DND-41 (cell line): ENCODE results near the gene PDE3B.

Experiments
- ATAC-seq: fragments of 200-7000 bp; cut with Tn5 transposase; 3 replicates; pipeline ENCODE4 v1.9.1; 2021; ENCODE audit warnings: low read depth; ENCODE audit not compliant: insufficient read depth
- DNase-seq: peaks from one replicate; pipeline ENCODE4 v3.0.0-alpha.2; 2020
- H2AFZ ChIP-seq: 2 replicates; pipeline ENCODE4 v1.6.0; 2012; ENCODE audit warnings: low read depth, low read length
- H3K27ac ChIP-seq: 2 replicates; pipeline ENCODE4 v1.5.1; 2012; ENCODE audit warnings: low read length, inconsistent platforms
- H3K27me3 ChIP-seq: fragments of 200-600 bp; sonication (generic); 2 replicates; pipeline ENCODE4 v1.6.0; 2012; ENCODE audit warnings: low read length, mild to moderate bottlenecking, inconsistent platforms; ENCODE audit not compliant: insufficient read depth, poor library complexity
- H3K36me3 ChIP-seq: 2 replicates; pipeline ENCODE4 v1.5.1; 2012; ENCODE audit warnings: low read length, inconsistent platforms; ENCODE audit not compliant: insufficient read depth
- H3K4me1 ChIP-seq: 2 replicates; pipeline ENCODE4 v1.5.1; 2012; ENCODE audit warnings: mild to moderate bottlenecking, low read length; ENCODE audit not compliant: insufficient read depth
- H3K4me2 ChIP-seq: 2 replicates; pipeline ENCODE4 v1.6.0; 2012; ENCODE audit warnings: mild to moderate bottlenecking, moderate library complexity, low read length, inconsistent platforms; ENCODE audit not compliant: insufficient read depth
- H3K4me3 ChIP-seq, 2 experiments: fragments of 200-600 bp in 1 of 2; shearing (Covaris generic) in 1 of 2; 2 replicates each; pipeline ENCODE4 v1.5.1; 2012 to 2016; ENCODE audit warnings: inconsistent platforms in 2 of 2, low read length in 2 of 2, mild to moderate bottlenecking in 2 of 2, low read depth in 1 of 2, moderate library complexity in 1 of 2
- H3K79me2 ChIP-seq: 2 replicates; pipeline ENCODE4 v1.6.0; 2012; ENCODE audit warnings: low read length, inconsistent platforms; ENCODE audit not compliant: insufficient read depth
- H3K9ac ChIP-seq: 2 replicates; pipeline ENCODE4 v1.6.0; 2012; ENCODE audit warnings: low read depth, mild to moderate bottlenecking, inconsistent platforms, low read length, moderate library complexity
- H3K9me3 ChIP-seq: 2 replicates; pipeline ENCODE4 v1.5.1; 2012; ENCODE audit warnings: low read length, moderate library complexity, mild to moderate bottlenecking, inconsistent platforms; ENCODE audit not compliant: insufficient read depth, severe bottlenecking
- H4K20me1 ChIP-seq: 2 replicates; pipeline ENCODE4 v1.6.0; 2012; ENCODE audit warnings: low read length; ENCODE audit not compliant: insufficient read depth
- EZH2 ChIP-seq: IDR thresholded peaks from 3 replicates; pipeline ENCODE4 v1.6.1; 2012; ENCODE audit warnings: borderline replicate concordance, low read depth, mild to moderate bottlenecking, moderate library complexity, low read length, inconsistent platforms; ENCODE audit not compliant: severe bottlenecking
- TF ChIP-seq, protein P1 (sequence below): IDR thresholded peaks from 2 replicates; pipeline ENCODE4 v1.5.1; 2012; ENCODE audit warnings: borderline replicate concordance, low read length, moderate library complexity, mild to moderate bottlenecking; ENCODE audit not compliant: poor library complexity, severe bottlenecking; ENCODE audit errors: extremely low read depth

Gene PDE3B

DNA sequence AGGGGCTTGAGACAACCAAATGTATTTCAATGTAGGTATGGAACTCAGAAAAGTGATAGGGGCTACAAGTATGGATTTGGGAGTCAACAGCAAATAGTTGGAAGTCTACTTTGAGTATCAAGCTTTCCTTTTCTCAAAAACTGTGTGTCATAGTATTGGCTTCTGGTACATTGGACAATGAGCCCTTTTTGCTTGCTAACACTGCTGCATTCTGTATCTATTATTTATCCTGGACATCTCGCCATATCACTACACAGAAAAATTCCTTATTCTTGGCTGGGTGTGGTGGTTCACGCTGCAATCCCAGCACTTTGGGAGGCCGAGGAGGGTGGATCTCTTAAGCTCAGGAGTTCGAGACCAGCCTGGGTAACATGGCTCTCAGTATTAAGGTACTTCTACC is 230.0 kb downstream of the PDE3B start:
- Histone ChIP-seq H3K4me1 (no peaks in the 10 kb centered on the region), H3K9ac (no peak overlapping the region), H3K27ac (no peak overlapping the region), H3K4me2 (no peak overlapping the region), H2AFZ (no peak overlapping the region), H4K20me1 (no peaks in the 10 kb centered on the region), H3K9me3 (no peaks in the 10 kb centered on the region), H3K79me2 (no peaks in the 10 kb centered on the region), H3K27me3 (no peaks in the 10 kb centered on the region), H3K36me3 (peaks cover 50% of the 10 kb centered on the region), H3K4me3 (no peak overlapping the region)
- ATAC-seq (no peak), DNase-seq (no peak)
- TF ChIP-seq EZH2 = no peak
- TF ChIP-seq, protein P1, sequence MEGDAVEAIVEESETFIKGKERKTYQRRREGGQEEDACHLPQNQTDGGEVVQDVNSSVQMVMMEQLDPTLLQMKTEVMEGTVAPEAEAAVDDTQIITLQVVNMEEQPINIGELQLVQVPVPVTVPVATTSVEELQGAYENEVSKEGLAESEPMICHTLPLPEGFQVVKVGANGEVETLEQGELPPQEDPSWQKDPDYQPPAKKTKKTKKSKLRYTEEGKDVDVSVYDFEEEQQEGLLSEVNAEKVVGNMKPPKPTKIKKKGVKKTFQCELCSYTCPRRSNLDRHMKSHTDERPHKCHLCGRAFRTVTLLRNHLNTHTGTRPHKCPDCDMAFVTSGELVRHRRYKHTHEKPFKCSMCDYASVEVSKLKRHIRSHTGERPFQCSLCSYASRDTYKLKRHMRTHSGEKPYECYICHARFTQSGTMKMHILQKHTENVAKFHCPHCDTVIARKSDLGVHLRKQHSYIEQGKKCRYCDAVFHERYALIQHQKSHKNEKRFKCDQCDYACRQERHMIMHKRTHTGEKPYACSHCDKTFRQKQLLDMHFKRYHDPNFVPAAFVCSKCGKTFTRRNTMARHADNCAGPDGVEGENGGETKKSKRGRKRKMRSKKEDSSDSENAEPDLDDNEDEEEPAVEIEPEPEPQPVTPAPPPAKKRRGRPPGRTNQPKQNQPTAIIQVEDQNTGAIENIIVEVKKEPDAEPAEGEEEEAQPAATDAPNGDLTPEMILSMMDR = no peak

- H3K27me3 ChIP-seq = no peaks in the 10 kb centered on the region
- no peaks in the 10 kb centered on the region for H4K20me1 ChIP-seq
- peaks cover 47% of the 10 kb centered on the region for H3K36me3 ChIP-seq
- no peak overlapping the region for H3K9ac ChIP-seq
- H3K79me2 ChIP-seq = no peaks in the 10 kb centered on the region
- no peak overlapping the region for H3K27ac ChIP-seq
- ATAC-seq (no peak), DNase-seq (no peak)
- H3K4me3 ChIP-seq = no peak overlapping the region
- no peak for TF ChIP-seq EZH2
- TF ChIP-seq, protein P1 = no peak
- H3K4me1 ChIP-seq = no peaks in the 10 kb centered on the region
- H3K4me2 ChIP-seq = no peak overlapping the region
- H3K9me3 ChIP-seq = no peaks in the 10 kb centered on the region
- H2AFZ ChIP-seq = no peak overlapping the region
Measured at GRCh38 chr11:14875163-14875562, 231.6 kb downstream of the PDE3B start.

- no peaks in the 10 kb centered on the region for H4K20me1 ChIP-seq
- H3K9me3 ChIP-seq = no peaks in the 10 kb centered on the region
- peaks cover 41% of the 10 kb centered on the region for H3K36me3 ChIP-seq
Measured at GRCh38 chr11:14881576-14882193, 238.1 kb downstream of the PDE3B start.

More at GRCh38 chr11:14881576-14882193, 238.1 kb downstream of the PDE3B start:
- Histone ChIP-seq H3K4me1 (no peaks in the 10 kb centered on the region), H2AFZ (no peak overlapping the region), H3K27me3 (no peaks in the 10 kb centered on the region), H3K27ac (no peak overlapping the region), H3K4me3 (no peak overlapping the region), H3K4me2 (no peak overlapping the region), H3K9ac (no peak overlapping the region), H3K79me2 (peaks cover 4% of the 10 kb centered on the region; the same call in 1 of the 2 replicates)
- TF ChIP-seq, protein P1 = no peak
- TF ChIP-seq EZH2 = no peak
- ATAC-seq (no peak), DNase-seq (no peak)
